ENCODE measurements around the gene CFAP46.

DNA sequence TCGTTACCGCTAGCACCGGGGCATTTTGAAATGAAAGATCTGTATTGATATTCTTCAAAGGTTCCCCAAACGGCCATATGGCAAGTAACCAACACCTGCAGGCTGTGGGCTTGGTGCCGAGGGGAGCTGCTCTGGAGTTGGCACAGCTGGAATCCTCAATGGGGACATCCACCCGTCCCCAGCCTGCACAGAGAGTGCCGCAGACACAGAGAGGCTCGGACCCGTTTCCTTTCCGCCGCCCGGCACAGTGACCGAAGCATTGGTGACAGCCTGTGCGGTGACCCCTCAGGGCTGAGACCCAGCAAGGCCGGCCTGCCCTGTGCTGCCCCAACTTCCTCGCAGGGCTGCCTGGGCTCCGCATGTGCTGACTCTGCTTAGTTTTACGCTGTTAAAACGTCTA lies 4.5 kb downstream of the CFAP46 start:
- TF ChIP-seq, protein P1, sequence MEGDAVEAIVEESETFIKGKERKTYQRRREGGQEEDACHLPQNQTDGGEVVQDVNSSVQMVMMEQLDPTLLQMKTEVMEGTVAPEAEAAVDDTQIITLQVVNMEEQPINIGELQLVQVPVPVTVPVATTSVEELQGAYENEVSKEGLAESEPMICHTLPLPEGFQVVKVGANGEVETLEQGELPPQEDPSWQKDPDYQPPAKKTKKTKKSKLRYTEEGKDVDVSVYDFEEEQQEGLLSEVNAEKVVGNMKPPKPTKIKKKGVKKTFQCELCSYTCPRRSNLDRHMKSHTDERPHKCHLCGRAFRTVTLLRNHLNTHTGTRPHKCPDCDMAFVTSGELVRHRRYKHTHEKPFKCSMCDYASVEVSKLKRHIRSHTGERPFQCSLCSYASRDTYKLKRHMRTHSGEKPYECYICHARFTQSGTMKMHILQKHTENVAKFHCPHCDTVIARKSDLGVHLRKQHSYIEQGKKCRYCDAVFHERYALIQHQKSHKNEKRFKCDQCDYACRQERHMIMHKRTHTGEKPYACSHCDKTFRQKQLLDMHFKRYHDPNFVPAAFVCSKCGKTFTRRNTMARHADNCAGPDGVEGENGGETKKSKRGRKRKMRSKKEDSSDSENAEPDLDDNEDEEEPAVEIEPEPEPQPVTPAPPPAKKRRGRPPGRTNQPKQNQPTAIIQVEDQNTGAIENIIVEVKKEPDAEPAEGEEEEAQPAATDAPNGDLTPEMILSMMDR (IDR thresholded peaks at IDR 0.05) = no peak
- no peak for TF ChIP-seq POLR2A (IDR thresholded peaks at IDR 0.05)
- TF ChIP-seq EP300 (IDR thresholded peaks at IDR 0.05) = no peak

Measured in ovary (tissue), 3 donors.